SJCRH30 (cell line): ENCODE data around the gene CYLD. TPM values are rescaled to one million over a fixed set of nuclear protein-coding genes. Genes with fewer than 3 reads are reported as not detected.

Experiments
- DNase-seq, 2 experiments: peaks; one replicate each; pipeline ENCODE4 v3.0.0-alpha.2; 2015 to 2020
- H3K27ac ChIP-seq: fragments of 250-450 bp; sonication (Bioruptor Pico); 2 replicates; pipeline ENCODE4 v1.5.1; 2020; ENCODE audit warnings: mild to moderate bottlenecking, moderate library complexity
- H3K27me3 ChIP-seq: fragments of 250-450 bp; sonication (Bioruptor Pico); 2 replicates; pipeline ENCODE4 v1.5.1; 2020; ENCODE audit warnings: mild to moderate bottlenecking, moderate library complexity
- H3K36me3 ChIP-seq: fragments of 250-450 bp; sonication (Bioruptor Pico); 2 replicates; pipeline ENCODE4 v1.5.1; 2020; ENCODE audit warnings: mild to moderate bottlenecking, moderate library complexity
- H3K4me1 ChIP-seq: fragments of 250-450 bp; sonication (Bioruptor Pico); 2 replicates; pipeline ENCODE4 v1.5.1; 2020; ENCODE audit warnings: mild to moderate bottlenecking, moderate library complexity
- H3K4me3 ChIP-seq: fragments of 250-450 bp; sonication (Bioruptor Pico); 2 replicates; pipeline ENCODE4 v1.5.1; 2020; ENCODE audit warnings: mild to moderate bottlenecking, moderate library complexity
- H3K9me3 ChIP-seq: fragments of 250-450 bp; sonication (Bioruptor Pico); replicated peaks from 2 replicates; pipeline ENCODE4 v1.5.1; 2020; ENCODE audit warnings: mild to moderate bottlenecking, moderate library complexity
- total RNA-seq: library from RNA; depleted of rRNA; stranded (reverse); fragments of >200 nt; shearing (Covaris generic); gene quantifications from 2 replicates; pipeline ENCODE4 v1.2.3, GENCODE V29; 2014; rRNA removed

The CYLD gene
- total RNA-seq, 1 experiment from 2014 or later, result 13.9 TPM

DNA sequence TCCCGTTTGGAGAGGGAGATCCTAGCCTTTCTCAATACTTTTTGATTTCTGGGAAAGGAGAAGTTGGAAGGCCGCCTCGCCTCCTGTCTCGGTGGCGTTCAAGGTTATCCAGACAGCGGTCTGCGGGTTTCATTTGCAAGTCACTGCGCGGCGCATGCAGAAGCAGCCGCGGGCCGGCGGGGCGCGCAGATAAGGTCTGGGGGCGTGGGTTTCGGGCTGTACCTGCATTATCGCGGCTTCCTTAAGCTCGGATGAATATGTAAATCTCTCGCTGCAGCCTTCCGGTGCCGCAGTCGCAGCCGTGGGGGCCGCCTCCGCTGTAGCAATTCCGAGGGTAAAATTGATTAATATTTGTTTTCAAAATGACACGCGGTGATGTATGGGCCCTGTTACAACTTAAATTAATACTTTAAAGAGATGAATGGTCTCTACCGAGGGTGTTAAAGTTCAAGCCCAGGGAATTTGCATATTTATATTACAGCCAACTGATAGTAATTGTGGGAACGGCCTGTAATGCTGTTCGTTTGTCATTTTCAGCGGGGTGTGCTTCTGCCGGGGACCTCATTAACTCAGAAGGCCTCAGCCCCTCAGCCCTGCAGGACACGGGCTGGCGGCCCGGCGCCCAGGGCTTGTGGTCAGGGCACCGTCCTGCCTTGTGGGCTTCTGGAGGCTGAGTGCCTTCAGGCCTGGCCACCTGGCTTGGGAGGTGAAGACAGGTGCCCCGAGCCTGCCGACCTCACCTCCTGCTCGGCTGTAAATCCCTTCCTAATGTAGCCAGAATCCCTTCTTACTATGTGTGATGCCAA is 99.4 kb downstream of the CYLD start:
- no peak overlapping the region for H3K4me3 ChIP-seq
- DNase-seq, result no peak
- no peaks in the 10 kb centered on the region for H3K9me3 ChIP-seq
- H3K27me3 ChIP-seq, result no peaks in the 10 kb centered on the region; the same call in 1 of the 2 replicates
- no peaks in the 10 kb centered on the region for H3K4me1 ChIP-seq
- H3K27ac ChIP-seq, result no peak overlapping the region
- H3K36me3 ChIP-seq, result no peaks in the 10 kb centered on the region

DNA sequence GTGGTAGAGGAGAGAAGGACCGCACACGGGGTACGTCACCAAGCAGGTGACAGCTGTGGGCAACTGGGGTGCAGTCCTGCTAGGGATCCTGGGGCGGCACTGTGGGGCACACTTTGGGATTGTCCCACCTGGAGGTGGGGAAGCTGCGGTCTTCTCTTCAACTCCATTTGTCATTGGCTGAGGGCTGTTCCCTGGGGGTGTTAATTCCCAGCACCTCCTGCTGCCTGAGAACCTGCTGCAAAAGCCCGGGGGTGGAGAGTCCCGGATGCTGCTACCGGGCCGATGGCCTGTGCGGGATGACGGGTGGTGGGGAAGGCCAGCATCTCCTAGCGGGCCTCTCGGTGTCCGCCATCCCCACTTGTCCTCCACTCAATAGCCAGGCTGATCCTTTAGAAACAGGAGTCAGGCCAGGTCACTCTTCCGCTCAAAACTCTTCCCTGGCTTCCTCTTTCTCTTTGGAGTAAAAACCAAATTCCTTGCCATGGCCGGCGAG is 100.2 kb downstream of the CYLD start:
- H3K4me3 ChIP-seq, result no peak overlapping the region
- H3K36me3 ChIP-seq, result no peaks in the 10 kb centered on the region
- H3K9me3 ChIP-seq, result no peaks in the 10 kb centered on the region
- H3K27ac ChIP-seq, result no peak overlapping the region
- no peaks in the 10 kb centered on the region; the same call in 1 of the 2 replicates for H3K27me3 ChIP-seq
- no peak for DNase-seq
- H3K4me1 ChIP-seq, result no peaks in the 10 kb centered on the region

DNA sequence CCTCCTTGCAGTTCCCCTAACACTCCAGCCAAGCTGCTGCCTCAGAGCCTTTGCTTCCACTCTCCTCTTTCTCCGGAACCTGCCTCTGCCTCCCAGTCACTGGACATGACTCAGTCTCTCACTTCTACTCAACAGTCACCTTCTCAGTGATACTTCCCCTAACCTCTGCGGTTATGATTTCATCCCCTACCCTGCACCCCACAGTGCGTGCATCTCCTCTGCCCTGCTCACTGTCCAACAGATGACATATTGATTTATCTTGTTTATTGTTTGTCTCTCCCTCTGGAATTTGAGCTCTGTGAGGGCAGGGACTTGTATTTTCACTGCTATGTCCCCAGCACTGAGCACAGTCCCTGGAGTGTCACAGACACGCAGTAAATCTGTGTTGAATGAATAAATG is 100.7 kb downstream of the CYLD start:
- no peak for DNase-seq
- H3K27ac ChIP-seq, result no peak overlapping the region
- H3K36me3 ChIP-seq, result no peaks in the 10 kb centered on the region
- H3K4me1 ChIP-seq, result no peaks in the 10 kb centered on the region
- H3K27me3 ChIP-seq, result no peaks in the 10 kb centered on the region; the same call in 1 of the 2 replicates
- no peak overlapping the region for H3K4me3 ChIP-seq
- H3K9me3 ChIP-seq, result no peaks in the 10 kb centered on the region

DNA sequence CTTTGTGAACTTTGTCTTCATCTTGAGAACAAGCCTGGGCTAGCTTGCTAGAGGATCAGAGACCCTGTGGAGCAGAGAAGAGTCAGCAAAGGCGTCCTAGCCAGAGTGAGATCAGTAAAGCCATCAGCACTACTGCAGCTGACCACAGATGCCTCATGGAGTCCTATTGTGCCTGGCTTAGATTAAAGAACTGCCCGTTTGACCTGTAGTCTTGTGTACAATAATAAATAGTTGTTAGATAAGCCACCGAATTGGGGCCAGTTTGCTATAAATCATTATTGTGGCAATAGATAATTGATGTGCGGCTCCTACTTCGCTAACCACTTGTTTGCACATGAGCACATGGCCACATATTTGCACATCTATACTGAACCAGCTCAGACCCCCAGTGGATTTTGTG is 103.0 kb downstream of the CYLD start:
- Histone ChIP-seq H3K4me1 (no peaks in the 10 kb centered on the region), H3K36me3 (no peaks in the 10 kb centered on the region), H3K9me3 (no peaks in the 10 kb centered on the region), H3K4me3 (no peak overlapping the region), H3K27ac (no peak overlapping the region), H3K27me3 (no peaks in the 10 kb centered on the region; the same call in 1 of the 2 replicates)
- DNase-seq, result no peak

DNA sequence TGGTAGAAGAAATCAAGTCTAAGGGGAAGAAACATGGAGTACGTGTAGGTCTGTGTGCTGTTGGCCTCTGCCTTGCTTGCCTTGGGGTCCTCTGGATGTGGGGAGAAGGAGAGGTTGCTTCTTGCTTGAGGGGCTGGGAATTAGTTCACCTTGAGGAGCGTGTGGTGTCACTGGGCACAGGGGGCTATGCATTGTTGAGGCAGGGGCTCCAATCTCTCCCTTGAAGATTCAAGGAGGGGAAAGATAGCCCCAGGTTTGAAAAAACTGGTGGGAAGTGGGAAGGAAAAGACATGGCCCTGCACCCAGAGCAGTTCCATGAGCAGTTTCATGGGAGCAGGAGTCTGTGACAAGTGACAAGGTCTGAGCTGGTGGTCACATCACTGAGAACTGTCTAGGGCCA is 103.4 kb downstream of the CYLD start:
- no peak overlapping the region for H3K27ac ChIP-seq
- H3K4me1 ChIP-seq, result no peaks in the 10 kb centered on the region
- no peaks in the 10 kb centered on the region for H3K36me3 ChIP-seq
- H3K4me3 ChIP-seq, result no peak overlapping the region
- DNase-seq, result no peak
- no peaks in the 10 kb centered on the region for H3K9me3 ChIP-seq
- no peaks in the 10 kb centered on the region; the same call in 1 of the 2 replicates for H3K27me3 ChIP-seq

DNA sequence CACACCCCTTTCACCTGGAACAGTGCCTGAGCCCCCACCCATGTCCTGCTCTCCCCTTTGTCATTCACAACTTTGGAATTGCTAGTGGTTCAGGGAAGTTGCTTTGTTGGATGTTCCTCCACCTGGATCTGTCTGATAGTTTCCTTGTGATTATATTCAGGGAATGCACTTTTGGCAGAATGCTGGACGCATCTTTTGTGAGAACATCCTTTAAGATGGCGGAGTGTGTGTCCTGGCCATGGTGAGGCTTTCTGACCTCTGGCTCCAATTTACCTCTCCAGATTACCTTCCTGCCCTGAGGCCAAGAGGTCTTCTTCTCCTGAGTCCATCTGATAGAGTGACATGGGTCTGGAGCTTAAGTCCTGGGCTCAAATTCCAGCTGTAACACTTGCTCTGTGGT is 104.6 kb downstream of the CYLD start:
- H3K4me3 ChIP-seq, result no peak overlapping the region
- no peak overlapping the region for H3K27ac ChIP-seq
- no peaks in the 10 kb centered on the region for H3K9me3 ChIP-seq
- H3K36me3 ChIP-seq, result no peaks in the 10 kb centered on the region
- no peak for DNase-seq
- H3K27me3 ChIP-seq, result no peaks in the 10 kb centered on the region; the same call in 1 of the 2 replicates
- H3K4me1 ChIP-seq, result no peaks in the 10 kb centered on the region

DNA sequence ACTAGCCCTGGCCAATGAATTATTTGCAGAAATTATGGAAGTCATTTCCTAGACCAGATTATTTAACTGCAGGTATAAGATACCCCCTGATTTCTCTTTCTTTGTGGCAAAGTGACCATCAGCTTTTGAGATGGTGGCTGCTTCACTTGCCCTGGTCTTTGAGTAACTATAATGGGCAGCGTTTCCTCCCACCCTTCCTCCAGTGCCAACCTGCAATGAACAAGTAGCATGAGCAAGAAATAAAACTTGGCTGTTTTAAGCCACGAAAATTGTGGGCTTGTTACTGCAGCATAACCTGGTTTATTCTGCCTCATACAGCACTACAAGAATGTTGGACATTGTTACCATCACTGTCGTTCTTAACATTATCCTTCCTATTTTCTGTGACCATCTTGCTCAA is 105.3 kb downstream of the CYLD start:
- H3K4me3 ChIP-seq, result no peak overlapping the region
- H3K36me3 ChIP-seq, result no peaks in the 10 kb centered on the region
- H3K4me1 ChIP-seq, result no peaks in the 10 kb centered on the region
- H3K27me3 ChIP-seq, result no peaks in the 10 kb centered on the region; the same call in 1 of the 2 replicates
- no peaks in the 10 kb centered on the region for H3K9me3 ChIP-seq
- no peak overlapping the region for H3K27ac ChIP-seq
- no peak for DNase-seq

DNA sequence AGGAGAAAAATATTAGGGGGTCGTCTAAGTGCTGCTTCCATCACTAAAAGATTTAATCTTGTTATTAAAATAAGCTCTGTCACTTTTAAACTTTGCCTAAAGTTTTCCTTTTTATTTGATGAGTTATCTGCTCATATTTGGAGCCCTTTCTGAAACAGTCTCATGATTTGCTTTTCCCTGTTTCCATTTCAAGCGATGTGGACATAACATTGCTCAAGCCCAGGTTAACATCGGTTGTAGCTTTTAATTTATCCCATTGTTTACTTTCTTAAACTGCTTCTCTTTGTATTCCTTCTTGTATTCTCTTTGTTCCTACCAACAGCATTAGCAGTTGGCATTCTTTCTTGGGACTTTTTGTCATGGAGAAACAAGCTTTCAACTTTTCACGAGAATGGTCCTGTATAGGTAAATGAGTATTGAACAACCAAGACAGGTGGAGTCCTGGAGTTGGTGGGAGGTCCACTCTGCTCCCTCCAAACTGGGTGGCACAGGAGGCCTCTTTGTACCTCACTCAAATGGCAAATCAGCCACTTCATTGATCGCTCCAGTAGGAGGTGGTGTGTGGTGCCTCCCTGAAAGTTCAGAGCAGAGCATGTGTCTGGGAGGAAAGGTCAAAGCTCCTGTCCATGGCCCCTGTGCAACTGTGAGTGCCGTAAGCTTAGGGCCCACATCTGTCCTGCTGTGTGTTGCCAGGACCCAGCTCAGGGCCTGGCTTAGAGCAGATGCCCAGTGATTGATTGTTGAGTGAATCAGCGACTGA is 107.0 kb downstream of the CYLD start:
- no peak overlapping the region for H3K4me3 ChIP-seq
- no peaks in the 10 kb centered on the region for H3K36me3 ChIP-seq
- no peaks in the 10 kb centered on the region for H3K4me1 ChIP-seq
- H3K27me3 ChIP-seq, result no peaks in the 10 kb centered on the region; the same call in 1 of the 2 replicates
- no peak overlapping the region for H3K27ac ChIP-seq
- no peak for DNase-seq
- H3K9me3 ChIP-seq, result no peaks in the 10 kb centered on the region

Other genes with a start within 250 kb of the CYLD start
- gene NKD1, start 193.7 kb upstream of the CYLD start, total RNA-seq, result 0.02 TPM in 1 of 2 replicates, not detected in the other
- gene SNX20, start 60.8 kb upstream of the CYLD start, total RNA-seq, result not detected in 2 replicates
- not detected in 2 replicates for gene NOD2, start 48.5 kb upstream of the CYLD start, total RNA-seq